Prostate gland (tissue), 2 donors: Measurements from ENCODE around the gene SURF6. TPM values are rescaled to one million over a fixed set of nuclear protein-coding genes. Genes with fewer than 3 reads are reported as not detected.
A peak's percentile ranks its signal among the peaks of the same experiment; 100 is the strongest.
"Not testable (repeated sequence)": the region's sequence is repeated elsewhere in the genome, so short reads cannot be mapped to it uniquely, and the experiment has no call there.

Experiments
- DNase-seq: peaks from one replicate; pipeline ENCODE4 v3.0.0-alpha.2; 2019; ENCODE audit warnings: low spot score
- H3K27ac ChIP-seq, 2 donors: fragments of 200-600 bp; sonication (generic); 2 replicates each; pipeline ENCODE4 v1.5.1; 2017 to 2019
- H3K27me3 ChIP-seq: fragments of 200-600 bp; sonication (generic); replicated peaks from 2 replicates; pipeline ENCODE4 v1.5.1; 2019; ENCODE audit not compliant: insufficient read depth
- H3K36me3 ChIP-seq, 2 donors: fragments of 200-600 bp; sonication (generic); 1 replicate in 1 of 2; 2 replicates in 1 of 2; pipeline versions ENCODE4 v1.5.1 to v1.8.1; 2017 to 2019
- H3K4me1 ChIP-seq: fragments of 200-600 bp; sonication (generic); replicated peaks from 2 replicates; pipeline ENCODE4 v1.5.1; 2019
- H3K4me3 ChIP-seq, 2 donors: fragments of 200-600 bp; sonication (generic); 2 replicates each; pipeline ENCODE4 v1.5.1; 2017 to 2019
- H3K9me3 ChIP-seq: fragments of 200-600 bp; sonication (generic); 2 replicates; pipeline ENCODE4 v1.5.1; 2017
- POLR2A ChIP-seq: fragments of 450-650 bp; IDR thresholded peaks from one replicate; pipeline ENCODE4 v1.6.1; 2016; ENCODE audit warnings: antibody characterized with exemption, mild to moderate bottlenecking
- POLR2AphosphoS5 ChIP-seq: sonication (generic); formaldehyde crosslinking; IDR thresholded peaks from one replicate; pipeline ENCODE4 v1.6.1; 2017; ENCODE audit warnings: antibody characterized with exemption
- WGBS: methylation state at CpG from one replicate; pipeline ENCODE4 v1.1.5; 2018; 5-methylcytosine and 5-hydroxymethylcytosine counted together
- intact Hi-C: fragments of 100-400 bp; cut with DNase I; formaldehyde crosslinking; loops from one replicate; pipeline ENCODE4 v1.14.2; 2022
- total RNA-seq, 2 donors: library from RNA; depleted of rRNA; stranded (reverse); fragments of >200 nt; gene quantifications; one replicate each; pipeline ENCODE4 v1.1.0, GENCODE V29; 2016
- TF ChIP-seq, protein P1 (sequence below), 4 experiments: fragments of 200-600 bp in 2 of 4; fragments of 450-650 bp in 2 of 4; sonication (generic) in 2 of 4; IDR thresholded peaks; 1 replicate in 3 of 4; 2 replicates in 1 of 4; pipeline ENCODE4 v1.5.1; 2016 to 2019; ENCODE audit warnings: antibody characterized with exemption in 4 of 4, mild to moderate bottlenecking in 2 of 4, moderate library complexity in 2 of 4

SURF6 gene
- total RNA-seq, 2 donors from 2014 or later: 25.7 to 40.3 TPM

DNA sequence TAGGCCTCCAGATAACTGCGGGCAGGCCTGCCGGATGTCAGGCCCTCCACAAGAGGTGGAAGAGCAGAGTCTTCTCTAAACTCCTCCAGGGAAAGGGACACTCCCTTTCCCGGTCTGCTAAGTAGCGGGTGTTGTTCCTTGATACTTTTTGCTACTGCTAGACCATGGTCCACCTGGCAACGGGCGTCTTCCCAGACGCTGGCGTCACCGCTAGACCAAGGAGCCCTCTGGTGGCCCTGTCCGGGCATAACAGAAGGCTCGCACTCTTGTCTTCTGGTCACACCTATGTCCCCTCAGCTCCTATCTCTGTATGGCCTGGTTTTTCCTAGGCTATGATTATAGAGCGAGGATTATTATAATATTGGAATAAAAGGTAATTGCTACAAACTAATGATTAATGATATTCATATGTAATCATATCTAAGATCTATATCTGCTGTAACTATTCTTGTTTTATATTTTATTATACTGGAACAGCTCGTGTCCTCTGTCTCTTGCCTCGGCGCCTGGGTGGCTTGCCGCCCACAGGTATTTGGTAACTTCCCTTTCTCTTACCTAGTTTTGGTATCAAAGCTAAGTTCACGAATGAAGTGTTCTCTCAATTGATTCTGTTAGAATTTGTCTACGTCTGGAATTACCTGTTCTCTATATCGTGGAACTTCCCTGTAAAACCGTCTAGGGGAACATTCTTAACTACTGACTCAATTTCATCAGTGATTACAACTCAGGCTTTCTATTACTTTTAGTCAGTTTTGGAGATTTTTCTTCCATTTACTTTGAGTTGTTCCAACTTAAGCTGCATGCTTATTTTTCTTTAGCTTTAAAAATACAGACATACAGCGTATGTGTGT, 6.5 kb downstream of the SURF6 start:
- TF ChIP-seq, protein P1, sequence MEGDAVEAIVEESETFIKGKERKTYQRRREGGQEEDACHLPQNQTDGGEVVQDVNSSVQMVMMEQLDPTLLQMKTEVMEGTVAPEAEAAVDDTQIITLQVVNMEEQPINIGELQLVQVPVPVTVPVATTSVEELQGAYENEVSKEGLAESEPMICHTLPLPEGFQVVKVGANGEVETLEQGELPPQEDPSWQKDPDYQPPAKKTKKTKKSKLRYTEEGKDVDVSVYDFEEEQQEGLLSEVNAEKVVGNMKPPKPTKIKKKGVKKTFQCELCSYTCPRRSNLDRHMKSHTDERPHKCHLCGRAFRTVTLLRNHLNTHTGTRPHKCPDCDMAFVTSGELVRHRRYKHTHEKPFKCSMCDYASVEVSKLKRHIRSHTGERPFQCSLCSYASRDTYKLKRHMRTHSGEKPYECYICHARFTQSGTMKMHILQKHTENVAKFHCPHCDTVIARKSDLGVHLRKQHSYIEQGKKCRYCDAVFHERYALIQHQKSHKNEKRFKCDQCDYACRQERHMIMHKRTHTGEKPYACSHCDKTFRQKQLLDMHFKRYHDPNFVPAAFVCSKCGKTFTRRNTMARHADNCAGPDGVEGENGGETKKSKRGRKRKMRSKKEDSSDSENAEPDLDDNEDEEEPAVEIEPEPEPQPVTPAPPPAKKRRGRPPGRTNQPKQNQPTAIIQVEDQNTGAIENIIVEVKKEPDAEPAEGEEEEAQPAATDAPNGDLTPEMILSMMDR (IDR thresholded peaks at IDR 0.05): peak; percentile 16 to 81 (median 48)
- peaks cover 19 to 20% of the 10 kb centered on the region in 2 donors for H3K36me3 ChIP-seq
- not testable (repeated sequence) for DNase-seq, H3K27me3 ChIP-seq, H3K4me3 ChIP-seq, H3K4me1 ChIP-seq, H3K27ac ChIP-seq, H3K9me3 ChIP-seq
- 52% methylated on average over 21 of the region's 21 CpGs for WGBS
- intact Hi-C loops: loop anchor here (5.0 kb wide), 1 partner anchor 147 kb away; no protein-coding TSS in a partner anchor

DNA sequence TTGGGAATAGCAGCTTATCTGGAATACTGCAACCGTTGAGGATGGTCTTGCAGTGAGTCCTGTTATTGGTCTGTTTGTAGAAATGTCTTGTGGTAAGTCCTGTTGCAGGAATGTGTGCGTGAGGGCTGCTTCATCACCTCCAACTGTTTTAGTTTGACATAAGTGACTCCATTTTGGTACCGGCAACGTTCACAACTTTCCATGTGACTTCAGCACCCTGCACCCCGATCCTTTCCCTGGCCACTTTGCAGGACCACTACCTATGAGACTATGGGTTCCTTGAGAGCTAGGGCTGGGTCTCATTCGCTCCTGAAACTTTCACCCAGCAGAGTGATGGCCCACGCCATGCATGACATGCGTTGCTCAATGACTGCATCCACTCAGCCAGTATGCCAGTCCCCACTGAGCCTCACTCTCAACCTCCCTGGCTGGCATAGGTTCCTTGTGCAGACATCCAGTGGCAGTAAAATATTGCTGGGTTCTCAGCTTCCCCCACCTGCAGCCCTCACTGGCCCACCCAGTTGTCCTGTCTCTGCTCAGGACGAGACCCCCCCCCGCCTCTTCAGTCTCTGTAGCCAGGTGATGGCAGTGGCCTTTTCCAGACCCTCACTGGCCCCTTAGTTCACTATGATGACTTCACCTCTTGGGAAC, 8.0 kb downstream of the SURF6 start:
- WGBS: 97% methylated on average over 10 of the region's 10 CpGs
- Histone ChIP-seq H3K9me3 (no peaks in the 10 kb centered on the region), H3K4me1 (no peaks in the 10 kb centered on the region), H3K4me3 (no peak overlapping the region), H3K36me3 (peaks cover 7 to 19% of the 10 kb centered on the region in 2 donors), H3K27me3 (no peaks in the 10 kb centered on the region), H3K27ac (no peak overlapping the region)
- TF ChIP-seq, protein P1 (IDR thresholded peaks at IDR 0.05): no peak
- TF ChIP-seq POLR2AphosphoS5 (no peak), POLR2A (no peak)
- intact Hi-C loops: loop anchor here (5.0 kb wide), 1 partner anchor 146 kb away; no protein-coding TSS in a partner anchor
- no peak for DNase-seq

- peaks cover 3 to 10% of the 10 kb centered on the region in 2 donors for H3K36me3 ChIP-seq
- 90% methylated on average over 6 of the region's 6 CpGs for WGBS
- H3K27me3 ChIP-seq, H3K27ac ChIP-seq, DNase-seq, H3K9me3 ChIP-seq, H3K4me1 ChIP-seq, H3K4me3 ChIP-seq: not testable (repeated sequence)
- intact Hi-C loops: loop anchor here (5.0 kb wide), 1 partner anchor 145 kb away; no protein-coding TSS in a partner anchor
These were observed 9.0 kb downstream of the SURF6 start for GRCh38 chr9:133327021-133327420.

DNA sequence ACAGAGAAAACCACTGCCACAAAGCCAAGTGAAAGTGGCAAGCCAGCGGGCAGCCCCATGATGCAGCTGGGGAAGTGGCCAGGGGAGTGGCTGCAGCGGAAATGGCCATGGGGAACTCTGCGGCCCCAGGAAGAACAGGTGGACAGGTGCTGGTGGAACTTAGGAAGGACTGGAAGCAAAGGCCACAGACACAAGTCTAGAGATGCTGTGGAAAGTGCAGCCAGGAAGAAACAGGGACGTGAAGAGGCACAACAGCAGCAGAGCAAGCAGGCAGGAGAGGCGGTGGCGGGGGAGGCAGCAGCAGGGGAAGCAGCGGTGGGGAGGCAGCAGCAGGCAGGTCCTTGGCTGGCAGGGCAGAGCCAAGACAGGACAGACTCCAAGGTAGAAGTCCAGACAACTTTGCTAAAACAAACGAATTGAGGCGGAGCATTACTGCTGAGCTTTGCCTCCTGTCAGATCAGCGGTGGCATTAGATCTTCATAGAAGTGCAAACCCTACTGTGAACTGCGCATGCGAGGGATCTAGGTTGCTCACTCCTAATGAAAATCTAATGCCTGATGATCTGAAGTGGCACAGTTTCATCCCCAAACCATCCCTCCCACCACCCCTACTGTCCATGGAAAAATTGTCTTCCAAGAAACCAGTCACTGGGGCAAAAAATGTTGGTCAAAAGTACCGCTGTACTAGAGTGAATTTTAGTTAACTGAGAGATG, 11.8 kb downstream of the SURF6 start:
- H3K27ac ChIP-seq: no peak overlapping the region
- H3K36me3 ChIP-seq: no peaks in the 10 kb centered on the region
- 89% methylated on average over 13 of the region's 13 CpGs for WGBS
- intact Hi-C loops: no loop called here
- TF ChIP-seq, protein P1 (IDR thresholded peaks at IDR 0.05): no peak
- no peak for TF ChIP-seq POLR2AphosphoS5
- no peak for TF ChIP-seq POLR2A
- no peaks in the 10 kb centered on the region for H3K9me3 ChIP-seq
- no peaks in the 10 kb centered on the region for H3K4me1 ChIP-seq
- H3K27me3 ChIP-seq: no peaks in the 10 kb centered on the region
- H3K4me3 ChIP-seq: no peak overlapping the region
- no peak for DNase-seq

DNA sequence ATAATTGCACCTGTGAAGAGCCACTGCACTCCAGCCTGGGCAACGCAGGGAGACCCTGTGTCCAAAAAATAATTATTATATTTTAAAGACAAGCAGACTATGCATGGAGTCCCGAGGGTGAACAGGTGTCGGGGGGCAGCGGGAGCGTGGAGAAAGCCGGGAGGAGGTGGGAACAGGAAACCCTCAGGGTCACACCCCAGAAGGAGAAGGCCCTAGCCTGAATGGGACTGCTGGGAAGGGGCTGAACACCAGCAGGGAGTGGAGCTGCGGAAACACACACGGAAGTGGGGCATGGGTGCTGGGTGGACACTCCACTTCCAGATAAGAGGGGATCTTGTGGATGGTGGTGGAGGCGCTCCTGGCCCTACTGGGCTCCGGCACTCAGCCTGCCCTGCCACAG, 12.8 kb downstream of the SURF6 start:
- Histone ChIP-seq H3K27me3 (no peaks in the 10 kb centered on the region), H3K9me3 (no peaks in the 10 kb centered on the region), H3K27ac (no peak overlapping the region), H3K4me3 (no peak overlapping the region), H3K36me3 (no peaks in the 10 kb centered on the region), H3K4me1 (no peaks in the 10 kb centered on the region)
- TF ChIP-seq POLR2AphosphoS5 (no peak), POLR2A (no peak)
- TF ChIP-seq, protein P1 (IDR thresholded peaks at IDR 0.05): no peak
- WGBS: 91% methylated on average over 9 of the region's 10 CpGs
- no peak for DNase-seq
- intact Hi-C loops: no loop called here
